Upper lobe of right lung (tissue), 1 donor: ENCODE results near the gene NMNAT2. TPM values are rescaled to one million over a fixed set of nuclear protein-coding genes. Genes with fewer than 3 reads are reported as not detected.

ENCODE experiments used
- ATAC-seq: fragments of 200-7000 bp; cut with Tn5 transposase; one replicate; pipeline ENCODE4 v1.9.1; 2020; ENCODE audit warnings: mild to moderate bottlenecking, moderate library complexity
- DNase-seq: peaks from one replicate; pipeline ENCODE4 v3.0.0-alpha.2; 2020
- H3K27ac ChIP-seq: fragments of 200-600 bp; one replicate; pipeline ENCODE4 v1.8.0; 2022
- H3K27me3 ChIP-seq: fragments of 200-600 bp; one replicate; pipeline ENCODE4 v1.8.0; 2022; ENCODE audit warnings: mild to moderate bottlenecking
- H3K36me3 ChIP-seq: fragments of 200-600 bp; one replicate; pipeline ENCODE4 v1.8.0; 2022
- H3K4me1 ChIP-seq: fragments of 200-600 bp; one replicate; pipeline ENCODE4 v1.8.0; 2022
- H3K4me3 ChIP-seq: fragments of 200-600 bp; one replicate; pipeline ENCODE4 v1.8.0; 2022; ENCODE audit warnings: mild to moderate bottlenecking
- H3K9me3 ChIP-seq: fragments of 200-600 bp; one replicate; pipeline ENCODE4 v1.8.0; 2022
- intact Hi-C: fragments of 100-400 bp; cut with DNase I; formaldehyde crosslinking; loops from one replicate; pipeline ENCODE4 v1.11.0; 2022
- total RNA-seq: library from RNA; stranded (reverse); fragmentation: NEBNext Ultra II Directional; extraction: Animal tissue kit (Norgen Biotek cat#: 25700); gene quantifications from one replicate; pipeline ENCODE4 v1.2.1, GENCODE V29; 2021
- TF ChIP-seq, protein P1 (sequence below): fragments of 200-600 bp; IDR thresholded peaks from one replicate; pipeline ENCODE4 v1.8.0; 2022; ENCODE audit warnings: antibody characterized with exemption
- donor health status: DM: no; HTN: yes; CAD: no; lungs with severe emphysema.

The NMNAT2 gene
- total RNA-seq, 1 donor from 2014 or later: 0.38 TPM

DNA sequence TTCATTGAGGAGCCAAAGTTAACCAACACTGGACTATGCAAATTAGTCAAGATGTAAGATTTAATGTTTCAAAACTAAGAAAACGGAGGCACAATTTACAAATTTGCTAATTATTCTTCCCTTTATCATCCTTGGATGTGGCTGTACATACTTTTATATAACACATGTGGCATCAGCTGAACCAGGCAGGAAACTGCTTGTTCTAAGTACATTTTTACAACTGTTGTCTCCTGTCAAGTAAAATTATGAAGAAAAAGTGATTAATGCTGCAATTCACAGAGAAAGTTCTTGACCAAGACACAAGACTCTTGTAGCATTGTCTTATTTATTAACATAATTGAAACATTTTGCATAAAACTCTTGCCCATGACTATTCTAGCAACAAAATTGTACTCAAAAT is 170.2 kb downstream of the NMNAT2 start:
- intact Hi-C loops: no loop called here
- Histone ChIP-seq H3K27me3 (no peaks in the 10 kb centered on the region), H3K9me3 (no peaks in the 10 kb centered on the region), H3K36me3 (no peaks in the 10 kb centered on the region), H3K4me3 (no peak overlapping the region), H3K4me1 (peaks cover 24% of the 10 kb centered on the region), H3K27ac (no peak overlapping the region)
- no peak for DNase-seq
- no peak for ATAC-seq
- TF ChIP-seq, protein P1, sequence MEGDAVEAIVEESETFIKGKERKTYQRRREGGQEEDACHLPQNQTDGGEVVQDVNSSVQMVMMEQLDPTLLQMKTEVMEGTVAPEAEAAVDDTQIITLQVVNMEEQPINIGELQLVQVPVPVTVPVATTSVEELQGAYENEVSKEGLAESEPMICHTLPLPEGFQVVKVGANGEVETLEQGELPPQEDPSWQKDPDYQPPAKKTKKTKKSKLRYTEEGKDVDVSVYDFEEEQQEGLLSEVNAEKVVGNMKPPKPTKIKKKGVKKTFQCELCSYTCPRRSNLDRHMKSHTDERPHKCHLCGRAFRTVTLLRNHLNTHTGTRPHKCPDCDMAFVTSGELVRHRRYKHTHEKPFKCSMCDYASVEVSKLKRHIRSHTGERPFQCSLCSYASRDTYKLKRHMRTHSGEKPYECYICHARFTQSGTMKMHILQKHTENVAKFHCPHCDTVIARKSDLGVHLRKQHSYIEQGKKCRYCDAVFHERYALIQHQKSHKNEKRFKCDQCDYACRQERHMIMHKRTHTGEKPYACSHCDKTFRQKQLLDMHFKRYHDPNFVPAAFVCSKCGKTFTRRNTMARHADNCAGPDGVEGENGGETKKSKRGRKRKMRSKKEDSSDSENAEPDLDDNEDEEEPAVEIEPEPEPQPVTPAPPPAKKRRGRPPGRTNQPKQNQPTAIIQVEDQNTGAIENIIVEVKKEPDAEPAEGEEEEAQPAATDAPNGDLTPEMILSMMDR: no peak

DNA sequence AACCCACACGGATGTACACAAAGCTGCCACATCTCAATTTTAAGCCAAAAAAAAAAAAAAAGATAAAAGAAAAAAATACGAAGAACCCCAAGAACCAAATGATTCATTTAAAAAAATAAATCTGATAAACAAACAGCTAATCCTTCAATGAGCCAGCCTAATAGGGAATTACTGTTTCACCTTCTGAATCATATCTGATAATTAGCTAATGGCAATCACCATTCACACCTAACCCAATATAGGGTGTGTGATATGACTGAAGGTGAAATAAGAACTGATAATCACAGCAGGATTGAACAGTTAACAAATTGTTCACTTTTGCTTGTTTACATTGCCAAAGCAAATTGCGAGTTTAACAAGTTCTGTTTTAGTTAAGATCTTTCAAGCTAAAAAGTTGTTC is 170.7 kb downstream of the NMNAT2 start:
- Histone ChIP-seq H3K4me1 (peaks cover 25% of the 10 kb centered on the region), H3K27ac (no peak overlapping the region), H3K9me3 (no peaks in the 10 kb centered on the region), H3K4me3 (no peak overlapping the region), H3K27me3 (no peaks in the 10 kb centered on the region), H3K36me3 (no peaks in the 10 kb centered on the region)
- DNase-seq: no peak
- TF ChIP-seq, protein P1: no peak
- intact Hi-C loops: no loop called here
- no peak for ATAC-seq

DNA sequence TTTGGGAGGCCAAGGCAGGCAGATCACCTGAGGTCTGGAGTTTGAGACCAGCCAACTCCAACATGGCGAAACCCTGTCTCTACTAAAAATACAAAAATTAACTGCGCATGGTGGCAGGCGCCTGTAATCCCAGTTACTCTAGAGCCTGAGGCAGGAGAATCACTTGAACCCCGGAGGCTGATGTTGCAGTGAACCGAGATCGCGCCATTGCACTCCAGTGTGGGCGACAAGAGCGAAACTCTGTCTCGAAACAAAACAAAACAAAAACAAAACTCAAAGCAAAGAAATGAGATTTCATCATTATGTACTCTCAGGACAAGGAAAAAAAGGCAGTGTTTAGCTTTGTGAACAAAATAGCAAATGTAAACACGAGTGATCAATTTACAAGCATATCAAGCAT is 171.1 kb downstream of the NMNAT2 start:
- H3K4me3 ChIP-seq: no peak overlapping the region
- peaks cover 25% of the 10 kb centered on the region for H3K4me1 ChIP-seq
- TF ChIP-seq, protein P1: no peak
- no peaks in the 10 kb centered on the region for H3K36me3 ChIP-seq
- no peaks in the 10 kb centered on the region for H3K9me3 ChIP-seq
- no peaks in the 10 kb centered on the region for H3K27me3 ChIP-seq
- no peak for ATAC-seq
- H3K27ac ChIP-seq: no peak overlapping the region
- no peak for DNase-seq
- intact Hi-C loops: no loop called here

DNA sequence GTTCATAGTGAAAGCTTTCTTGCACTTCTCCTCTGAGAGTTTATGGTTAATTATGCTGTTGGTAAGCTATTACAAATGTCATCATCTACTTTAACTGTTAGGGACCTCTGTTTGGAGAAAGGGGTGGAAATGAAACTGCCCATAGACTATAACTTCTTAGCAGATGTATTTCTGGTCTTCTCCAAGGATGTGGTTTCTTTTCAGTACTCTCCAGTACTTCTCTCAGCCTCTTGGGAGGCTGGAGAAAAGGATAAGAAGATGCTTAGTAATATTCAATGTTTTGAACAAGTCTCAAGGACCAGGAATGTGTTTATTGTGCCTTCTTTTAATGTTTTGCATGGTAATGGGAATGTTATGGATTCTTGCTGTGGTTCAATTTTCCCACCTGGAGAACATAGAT is 171.7 kb downstream of the NMNAT2 start:
- Histone ChIP-seq H3K9me3 (no peaks in the 10 kb centered on the region), H3K27me3 (no peaks in the 10 kb centered on the region), H3K27ac (no peak overlapping the region), H3K4me1 (peaks cover 25% of the 10 kb centered on the region), H3K4me3 (no peak overlapping the region), H3K36me3 (no peaks in the 10 kb centered on the region)
- DNase-seq (no peak), ATAC-seq (no peak)
- TF ChIP-seq, protein P1: no peak
- intact Hi-C loops: no loop called here

DNA sequence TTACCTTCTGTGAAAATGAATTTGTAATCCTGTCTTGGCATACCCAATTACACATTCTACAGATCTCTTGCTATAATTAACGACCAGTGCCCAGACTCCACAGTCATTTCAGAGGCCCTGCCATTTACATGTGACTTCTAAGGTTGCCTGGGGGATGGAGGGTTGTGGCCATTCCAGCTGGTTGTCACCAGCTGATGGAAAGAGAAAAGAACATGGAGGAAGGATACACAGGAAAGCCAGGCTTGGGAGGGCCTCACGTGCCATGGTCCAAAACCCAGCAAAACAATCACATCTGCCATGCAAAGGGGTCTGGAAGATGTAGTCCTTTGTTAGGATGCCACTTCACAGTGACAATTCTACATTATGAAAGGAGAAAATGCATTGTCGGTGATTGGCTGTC is 172.8 kb downstream of the NMNAT2 start:
- DNase-seq (no peak), ATAC-seq (no peak)
- intact Hi-C loops: no loop called here
- Histone ChIP-seq H3K36me3 (no peaks in the 10 kb centered on the region), H3K4me1 (peaks cover 25% of the 10 kb centered on the region), H3K27ac (no peak overlapping the region), H3K4me3 (no peak overlapping the region), H3K27me3 (no peaks in the 10 kb centered on the region), H3K9me3 (no peaks in the 10 kb centered on the region)
- TF ChIP-seq, protein P1: no peak

DNA sequence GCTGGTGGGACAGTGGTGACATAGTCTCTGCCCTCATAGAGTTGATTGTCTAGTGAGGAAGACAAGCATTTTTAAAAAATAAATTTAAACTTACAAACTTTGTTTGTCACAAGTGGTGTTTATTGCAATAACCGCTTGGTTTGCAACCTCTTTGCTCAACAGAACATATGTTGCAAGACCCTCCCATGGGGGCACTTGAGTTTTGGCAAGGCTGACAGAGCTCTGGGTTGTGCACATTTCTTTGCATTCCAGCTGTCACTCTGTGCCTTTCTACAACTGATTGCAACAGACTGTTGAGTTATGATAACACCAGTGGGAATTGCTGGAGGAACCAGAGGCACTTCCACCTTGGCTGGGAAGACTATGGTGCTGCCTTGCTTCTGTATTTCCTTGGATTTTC is 173.7 kb downstream of the NMNAT2 start:
- Histone ChIP-seq H3K27ac (peak overlapping the region; percentile 76), H3K4me1 (peaks cover 30% of the 10 kb centered on the region), H3K4me3 (no peak overlapping the region), H3K36me3 (no peaks in the 10 kb centered on the region), H3K27me3 (no peaks in the 10 kb centered on the region), H3K9me3 (no peaks in the 10 kb centered on the region)
- TF ChIP-seq, protein P1: no peak
- intact Hi-C loops: no loop called here
- DNase-seq (peak; percentile 70), ATAC-seq (peak; percentile 77)
